Retinal pigment epithelial cell (primary cell): Measurements from ENCODE around the gene WDR54.

Source experiments
- DNase-seq: peaks from one replicate; pipeline ENCODE4 v3.0.0-alpha.2; 2010; ENCODE audit warnings: low read depth
- H3K4me3 ChIP-seq: 2 replicates; pipeline ENCODE4 v1.5.1; 2011; ENCODE audit warnings: mild to moderate bottlenecking, low read length, control low read depth, moderate library complexity
- CTCF ChIP-seq: conservative IDR thresholded peaks from 2 replicates; pipeline ENCODE4 v1.5.1; 2011; ENCODE audit warnings: low read depth, low read length, control low read depth, inconsistent platforms

The WDR54 gene

GRCh38 chr2:74423231-74424095 is 1.9 kb downstream of the WDR54 start:
- DNase-seq, result no peak
- TF ChIP-seq CTCF, result no peak
- no peak overlapping the region for H3K4me3 ChIP-seq

GRCh38 chr2:74424139-74424992 is 2.8 kb downstream of the WDR54 start:
- no peak for TF ChIP-seq CTCF
- no peak for DNase-seq
- H3K4me3 ChIP-seq, result no peak overlapping the region

- no peak overlapping the region for H3K4me3 ChIP-seq
- no peak for DNase-seq
- TF ChIP-seq CTCF, result no peak
Observed at GRCh38 chr2:74424995-74425406, 3.5 kb downstream of the WDR54 start.

- no peak for DNase-seq
- no peak overlapping the region for H3K4me3 ChIP-seq
- no peak for TF ChIP-seq CTCF
Observed at GRCh38 chr2:74425523-74425922, 4.0 kb downstream of the WDR54 start.

- H3K4me3 ChIP-seq, result no peak overlapping the region
- TF ChIP-seq CTCF, result no peak
- no peak for DNase-seq
Observed at GRCh38 chr2:74426181-74426758, 4.7 kb downstream of the WDR54 start.

GRCh38 chr2:74427551-74427950 is 6.0 kb downstream of the WDR54 start:
- TF ChIP-seq CTCF, result no peak
- no peak for DNase-seq
- no peak overlapping the region for H3K4me3 ChIP-seq
